CD4-positive, alpha-beta T cell (primary cell): ENCODE data around the gene METTL6. TPM values are rescaled to one million over a fixed set of nuclear protein-coding genes. Genes with fewer than 3 reads are reported as not detected.
A peak's percentile ranks its signal among the peaks of the same experiment; 100 is the strongest.
"Not testable (repeated sequence)": the region's sequence is repeated elsewhere in the genome, so short reads cannot be mapped to it uniquely, and the experiment has no call there.

Source experiments
- ATAC-seq: fragments of 200-7000 bp; cut with Tn5 transposase; one replicate; pipeline ENCODE4 v1.10.0; 2022; ENCODE audit warnings: mild to moderate bottlenecking; ENCODE audit not compliant: poor library complexity
- CTCF ChIA-PET: fragments of 350-600 bp; sonication (Branson Sonifier 250); formaldehyde crosslinking; loops from one replicate; lab custom pipeline; 2021; ENCODE audit warnings: antibody characterized with exemption, inconsistent platforms; lab: Charles Lee
- POLR2A ChIA-PET: fragments of 350-600 bp; sonication (Branson Sonifier 250); formaldehyde crosslinking; loops from one replicate; lab custom pipeline; 2021; ENCODE audit warnings: antibody characterized with exemption, inconsistent platforms; lab: Charles Lee
- DNase-seq, 14 experiments: peaks; one replicate each; pipeline ENCODE4 v3.0.0-alpha.2; 2013 to 2020; ENCODE audit warnings: mixed read lengths in 2 of 14
- H3K27ac ChIP-seq, 2 donors: one replicate each; pipeline versions ENCODE4 v1.5.1 to v1.7.0; 2013; ENCODE audit warnings: low read length in 2 of 2, low read depth in 1 of 2, mild to moderate bottlenecking in 1 of 2
- H3K27me3 ChIP-seq, 2 experiments: 1 replicate in 1 of 2; 2 replicates in 1 of 2; pipeline versions ENCODE4 v1.6.1 to v1.7.0; 2013; ENCODE audit warnings: low read length in 2 of 2, control low read depth in 1 of 2, mild to moderate bottlenecking in 1 of 2, moderate library complexity in 1 of 2; ENCODE audit not compliant: insufficient read depth in 2 of 2, control insufficient read depth in 1 of 2
- H3K36me3 ChIP-seq: one replicate; pipeline ENCODE4 v1.6.1; 2013; ENCODE audit warnings: low read length, control low read depth; ENCODE audit not compliant: insufficient read depth
- H3K4me1 ChIP-seq: one replicate; pipeline ENCODE4 v1.6.1; 2013; ENCODE audit warnings: low read length, control low read depth; ENCODE audit not compliant: insufficient read depth
- H3K4me3 ChIP-seq: one replicate; pipeline ENCODE4 v1.5.1; 2013; ENCODE audit warnings: mild to moderate bottlenecking, low read length, moderate library complexity
- H3K9me3 ChIP-seq, 2 experiments: 1 replicate in 1 of 2; 2 replicates in 1 of 2; pipeline versions ENCODE4 v1.6.1 to v1.7.0; 2013; ENCODE audit warnings: low read length in 2 of 2, mild to moderate bottlenecking in 2 of 2, control low read depth in 1 of 2, moderate library complexity in 1 of 2; ENCODE audit not compliant: control insufficient read depth in 1 of 2, insufficient read depth in 1 of 2
- H3K27ac Mint-ChIP-seq: one replicate; pipeline ENCODE4 v1.8.0; 2020; ENCODE audit warnings: mixed read lengths
- H3K27me3 Mint-ChIP-seq: one replicate; pipeline ENCODE4 v1.8.0; 2021; ENCODE audit warnings: mixed read lengths
- H3K36me3 Mint-ChIP-seq: one replicate; pipeline ENCODE4 v1.8.0; 2021; ENCODE audit warnings: low read depth, mixed read lengths
- H3K4me1 Mint-ChIP-seq: one replicate; pipeline ENCODE4 v1.8.0; 2021; ENCODE audit warnings: low read depth, mixed read lengths
- H3K4me3 Mint-ChIP-seq: one replicate; pipeline ENCODE4 v1.8.0; 2020; ENCODE audit warnings: mild to moderate bottlenecking, mixed read lengths
- H3K9me3 Mint-ChIP-seq: one replicate; pipeline ENCODE4 v1.8.0; 2020; ENCODE audit warnings: mixed read lengths
- CTCF ChIP-seq: fragments of 200-600 bp; IDR thresholded peaks from one replicate; pipeline ENCODE4 v1.8.0; 2022; ENCODE audit warnings: antibody characterized with exemption, mild to moderate bottlenecking
- intact Hi-C, 2 experiments: fragments of 100-400 bp; cut with DNase I in 1 of 2; cut with micrococcal nuclease in 1 of 2; formaldehyde crosslinking; loops; one replicate each; pipeline versions ENCODE4 v1.15.1 to v1.9.0; 2023 to 2025; cut with DNase I, micrococcal nuclease
- total RNA-seq, 174 experiments: library from RNA in 2 of 174; stranded (reverse) in 2 of 174; gene quantifications; one replicate each; pipeline ENCODE4 v1.2.3 and lab custom pipeline; 2021 to 2026

Gene METTL6
- total RNA-seq, 2 experiments from 2014 or later = 4.7 to 5.7 TPM

GRCh38 chr3:15460891-15461531 is 33.7 kb upstream of the METTL6 start:
- Histone ChIP-seq H3K9me3 (no peaks in the 10 kb centered on the region), H3K27ac (no peak overlapping the region), H3K27me3 (no peaks in the 10 kb centered on the region), H3K4me3 (no peak overlapping the region), H3K36me3 (peaks cover under 1% of the 10 kb centered on the region), H3K4me1 (peaks cover 21% of the 10 kb centered on the region)
- DNase-seq (peak in 2 of 14 experiments; percentile 19 to 61), ATAC-seq (no peak)
- Mint-ChIP-seq H3K4me1 (peaks cover 11% of the 10 kb centered on the region), H3K36me3 (no peaks in the 10 kb centered on the region), H3K27ac (no peak overlapping the region), H3K4me3 (no peak overlapping the region), H3K27me3 (no peaks in the 10 kb centered on the region), H3K9me3 (no peaks in the 10 kb centered on the region)
- TF ChIP-seq CTCF = no peak
- ChIA-PET CTCF (no interaction called here), POLR2A (no interaction called here)
- intact Hi-C loops = no loop called here

GRCh38 chr3:15458212-15458780 is 31.0 kb upstream of the METTL6 start:
- CTCF ChIA-PET = no interaction called here
- Mint-ChIP-seq H3K4me3 (no peak overlapping the region), H3K36me3 (no peaks in the 10 kb centered on the region), H3K9me3 (no peaks in the 10 kb centered on the region), H3K27me3 (no peaks in the 10 kb centered on the region), H3K4me1 (peaks cover 11% of the 10 kb centered on the region), H3K27ac (no peak overlapping the region)
- DNase-seq (no peak), ATAC-seq (no peak)
- no peaks in the 10 kb centered on the region for H3K9me3 ChIP-seq
- no peak for TF ChIP-seq CTCF
- peaks cover 21% of the 10 kb centered on the region for H3K4me1 ChIP-seq
- intact Hi-C loops = no loop called here
- POLR2A ChIA-PET = no interaction called here
- H3K36me3 ChIP-seq = peaks cover 4% of the 10 kb centered on the region
- no peaks in the 10 kb centered on the region for H3K27me3 ChIP-seq
- no peak overlapping the region for H3K4me3 ChIP-seq
- no peak overlapping the region for H3K27ac ChIP-seq

- H3K36me3 ChIP-seq, H3K27me3 ChIP-seq, H3K4me3 ChIP-seq, CTCF ChIA-PET, H3K27me3 Mint-ChIP-seq, H3K9me3 Mint-ChIP-seq, intact Hi-C loops, H3K36me3 Mint-ChIP-seq, H3K27ac ChIP-seq, ATAC-seq, H3K4me3 Mint-ChIP-seq, DNase-seq, POLR2A ChIA-PET, H3K27ac Mint-ChIP-seq, H3K9me3 ChIP-seq: not testable (repeated sequence)
- H3K4me1 Mint-ChIP-seq = peaks cover 11% of the 10 kb centered on the region
- peaks cover 16% of the 10 kb centered on the region for H3K4me1 ChIP-seq
Measured at GRCh38 chr3:15456915-15457314, 29.6 kb upstream of the METTL6 start.

GRCh38 chr3:15456321-15456720 is 29.0 kb upstream of the METTL6 start:
- Histone ChIP-seq H3K27me3 (no peaks in the 10 kb centered on the region), H3K4me3 (no peak overlapping the region), H3K9me3 (no peaks in the 10 kb centered on the region), H3K36me3 (peaks cover 4% of the 10 kb centered on the region), H3K27ac (no peak overlapping the region), H3K4me1 (peaks cover 12% of the 10 kb centered on the region)
- Mint-ChIP-seq H3K27me3 (no peaks in the 10 kb centered on the region), H3K4me1 (peaks cover 8% of the 10 kb centered on the region), H3K9me3 (no peaks in the 10 kb centered on the region), H3K36me3 (peaks cover 2% of the 10 kb centered on the region), H3K27ac (no peak overlapping the region), H3K4me3 (no peak overlapping the region)
- ChIA-PET CTCF (no interaction called here), POLR2A (no interaction called here)
- ATAC-seq (no peak), DNase-seq (no peak)
- intact Hi-C loops = no loop called here
- no peak for TF ChIP-seq CTCF
